Stimulated activated CD4-positive, alpha-beta T cell treated with anti-CD3 and anti-CD28 coated beads, Interleukin-2, amount 100 ng/mL, for 24 hours (primary cell): Measurements from ENCODE around the gene CDCA8.

Experiments used
- DNase-seq, 2 donors: peaks; one replicate each; pipeline ENCODE4 v3.0.0-alpha.2; 2020

The CDCA8 gene

GRCh38 chr1:37741130-37741529, 48.8 kb downstream of the CDCA8 start:
- DNase-seq, result no peak

- no peak for DNase-seq
Measured at GRCh38 chr1:37741662-37742061, 49.3 kb downstream of the CDCA8 start.

GRCh38 chr1:37746806-37747205, 54.5 kb downstream of the CDCA8 start:
- DNase-seq, result no peak

DNA sequence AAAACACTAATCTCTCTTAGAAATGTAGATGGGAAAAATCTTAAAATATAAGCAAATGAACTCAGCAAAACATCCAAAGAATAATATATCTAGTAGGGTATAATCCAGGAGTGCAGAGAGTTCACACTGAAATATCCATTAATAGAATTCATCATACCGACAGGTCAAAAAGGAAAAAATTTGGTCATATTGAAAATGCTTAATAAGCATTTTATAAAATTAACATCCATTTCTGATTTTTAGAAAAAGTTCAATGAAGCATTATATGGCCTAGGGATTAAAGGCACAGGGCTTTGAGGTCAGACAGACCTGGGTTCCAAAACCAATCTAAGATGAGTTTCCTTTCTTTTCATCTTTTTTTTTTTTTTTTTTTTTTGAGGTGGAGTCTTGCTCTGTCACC, 56.2 kb downstream of the CDCA8 start:
- no peak for DNase-seq

- DNase-seq, result no peak
Measured at GRCh38 chr1:37752213-37752582, 59.9 kb downstream of the CDCA8 start.

GRCh38 chr1:37752583-37753471, 60.5 kb downstream of the CDCA8 start:
- peak; percentile 29 to 56 for DNase-seq

GRCh38 chr1:37753473-37754321, 61.4 kb downstream of the CDCA8 start:
- DNase-seq, result no peak

- peak; percentile 38 to 44 for DNase-seq
Measured at GRCh38 chr1:37755290-37755689, 63.0 kb downstream of the CDCA8 start.

DNA sequence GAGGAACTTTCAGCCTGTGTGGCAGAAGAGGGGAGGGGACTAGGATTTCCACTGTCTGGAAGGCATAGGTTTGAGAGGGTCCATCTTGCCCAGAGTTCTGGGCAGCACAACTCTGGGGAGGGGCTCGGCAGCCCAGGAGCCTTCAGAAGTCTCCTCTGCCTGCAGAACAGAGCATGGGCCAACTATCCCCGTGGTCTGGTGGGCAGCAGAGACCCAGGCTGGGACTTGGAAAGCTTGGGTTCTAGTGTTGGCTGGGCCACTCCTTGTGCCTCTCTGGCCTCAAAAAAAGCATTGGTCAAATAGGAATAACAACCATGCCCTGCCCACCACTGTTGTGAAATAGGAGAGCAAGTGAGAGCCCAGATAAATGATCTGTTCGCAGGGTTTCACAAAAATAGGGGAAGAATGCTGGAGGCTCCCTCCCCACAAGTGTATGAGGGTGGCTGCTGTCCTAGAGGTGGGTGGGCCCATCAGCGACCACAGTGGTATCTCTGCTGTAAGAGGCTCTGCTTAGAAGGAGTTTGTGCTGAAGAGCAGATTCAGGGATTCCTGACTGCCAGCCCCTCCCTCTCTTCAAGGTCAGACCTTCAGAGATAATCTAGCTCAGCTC, 63.7 kb downstream of the CDCA8 start:
- DNase-seq, result no peak
